GDM1 (cell line): Measurements from ENCODE around the gene RNF121.

ENCODE experiments used
- DNase-seq: peaks from one replicate; lab custom pipeline; 2025; lab: John Stamatoyannopoulos, UW

Gene RNF121

DNA sequence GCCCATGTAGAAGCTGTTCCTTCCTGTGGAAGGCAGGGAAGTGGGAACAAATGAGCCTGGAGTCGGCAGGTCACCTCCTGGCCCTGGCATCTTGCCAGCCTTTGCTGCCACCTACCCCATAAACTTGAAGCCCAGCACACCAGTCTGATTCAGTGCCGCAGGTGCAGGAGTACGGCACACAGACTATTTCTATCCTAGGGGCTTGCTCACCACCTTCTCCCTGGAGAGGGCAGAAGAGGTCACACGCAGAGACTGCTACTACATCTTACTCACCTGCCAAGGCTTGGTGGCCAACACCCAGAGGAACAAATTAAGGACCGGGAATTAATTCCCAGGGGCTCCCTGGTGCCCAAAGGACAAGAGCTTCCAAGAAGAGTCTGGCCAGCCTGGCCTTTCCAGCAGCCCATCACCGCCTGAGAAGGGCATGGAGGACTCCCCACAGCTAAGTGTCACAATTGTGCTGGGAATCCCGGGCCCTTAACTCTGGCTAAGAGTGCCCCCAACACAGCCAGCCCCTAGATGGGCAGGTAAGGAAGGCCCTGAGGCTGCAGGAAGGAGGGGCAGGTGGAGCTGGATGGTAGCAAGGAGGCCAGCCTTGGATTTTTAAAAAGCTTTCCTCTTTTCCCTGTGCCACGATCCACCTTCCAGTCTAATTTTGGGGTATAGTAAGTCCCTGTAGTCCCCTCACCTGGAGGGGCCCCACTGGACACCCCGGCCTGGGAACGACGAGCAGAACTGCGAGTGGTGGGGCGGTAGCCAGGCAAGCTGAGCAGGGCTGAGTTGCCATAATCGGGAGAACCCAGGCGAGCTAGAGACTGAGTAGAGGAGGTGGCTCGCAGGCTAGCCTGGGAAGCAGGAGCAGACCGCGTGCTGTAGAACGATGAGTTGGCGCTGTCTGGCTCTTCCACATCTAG lies 76.8 kb downstream of the RNF121 start:
- no peak for DNase-seq

DNA sequence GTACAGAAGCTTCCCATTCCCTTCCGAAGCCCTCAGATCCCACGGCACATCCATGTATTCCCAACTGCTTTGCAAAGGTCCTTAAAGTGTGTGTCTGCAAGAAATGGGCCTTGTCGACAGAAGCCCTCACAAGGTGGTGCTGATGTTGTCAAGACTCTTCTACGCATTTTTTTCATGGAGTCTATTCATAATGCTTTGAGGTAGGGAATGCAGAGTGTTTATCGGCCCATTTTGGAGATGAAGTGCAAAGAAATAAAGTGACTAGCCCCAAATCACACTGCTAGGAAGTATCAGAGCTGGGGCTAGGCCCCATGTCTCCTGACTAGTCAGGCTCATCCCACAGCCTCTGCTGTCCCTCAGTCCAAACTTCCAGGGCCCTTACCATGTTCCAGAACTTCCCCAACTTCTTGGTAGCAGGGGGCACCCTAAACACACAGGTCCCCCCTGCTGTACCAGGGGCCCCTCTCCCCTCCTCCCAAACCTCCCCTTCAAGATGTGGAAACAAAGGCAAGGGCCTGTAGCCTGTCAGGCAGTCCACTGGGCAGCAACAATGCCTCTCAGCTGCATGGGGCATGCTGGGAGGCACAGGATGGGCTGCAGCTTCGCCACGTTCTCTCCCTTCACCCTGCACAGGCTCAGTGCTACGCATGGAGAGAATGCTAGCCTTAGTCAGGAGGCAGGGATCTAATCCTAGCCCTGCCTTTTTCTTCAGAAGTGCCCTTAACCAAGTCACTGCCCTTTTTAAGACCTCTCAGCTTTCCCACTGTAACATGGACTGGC lies 77.7 kb downstream of the RNF121 start:
- no peak for DNase-seq

DNA sequence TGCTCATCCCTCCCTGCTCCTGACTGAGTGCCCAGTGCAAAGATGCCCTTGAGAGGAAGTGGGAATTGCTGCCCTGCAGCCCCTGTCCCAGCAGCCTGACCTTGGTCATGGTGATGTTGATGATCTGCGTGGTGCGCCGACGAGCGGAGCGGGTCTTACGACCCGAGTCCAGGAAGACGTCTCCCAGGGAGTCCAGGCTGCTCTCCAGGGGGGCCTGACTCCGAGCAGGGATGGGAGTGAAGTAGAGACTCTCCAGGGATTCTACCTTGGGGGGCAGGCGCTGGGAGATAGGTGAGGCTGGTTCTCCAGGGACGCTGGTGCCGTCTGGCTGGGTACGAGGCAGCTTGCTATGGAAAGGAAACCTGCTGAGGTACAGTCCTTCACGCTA lies 78.2 kb downstream of the RNF121 start:
- DNase-seq: no peak

DNA sequence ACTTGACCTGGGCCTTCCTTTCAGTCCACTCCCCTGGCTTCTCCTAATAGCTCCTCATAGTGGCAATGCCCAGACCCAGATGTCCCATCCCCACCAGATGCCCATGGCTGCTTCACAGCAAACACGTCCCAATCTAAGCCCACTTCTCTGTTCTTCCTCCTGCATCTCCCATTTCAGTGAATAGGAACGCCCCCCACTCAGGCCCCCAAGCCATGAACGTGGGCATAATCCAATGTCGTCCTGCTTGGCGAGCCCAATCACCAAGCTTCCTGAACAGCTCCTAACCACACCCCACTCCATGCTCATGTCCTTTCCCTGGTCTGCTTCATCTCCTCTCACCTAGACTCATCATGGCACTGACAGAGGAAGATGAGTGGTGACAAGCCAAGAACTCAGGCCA lies 78.7 kb downstream of the RNF121 start:
- no peak for DNase-seq

DNA sequence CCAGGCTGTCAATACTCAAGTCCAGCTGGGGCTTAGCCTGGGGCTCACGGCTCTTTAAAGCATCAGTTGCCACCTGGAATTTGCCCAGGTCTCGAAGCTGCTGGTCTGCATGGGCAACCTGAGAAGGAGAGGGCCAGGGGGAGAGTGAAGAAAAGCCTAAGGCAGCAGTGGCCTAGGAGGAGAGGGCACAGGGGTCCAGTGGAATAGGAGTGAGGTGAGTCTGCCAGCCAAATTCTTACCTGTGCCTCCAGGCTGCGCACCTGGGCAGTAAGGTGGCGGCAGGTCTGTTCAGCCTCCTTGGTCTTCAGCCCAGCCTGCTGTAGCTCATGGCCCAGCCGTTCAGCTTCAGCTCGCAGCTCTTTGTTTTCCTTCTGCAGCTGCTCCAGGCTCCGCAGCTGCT lies 79.9 kb downstream of the RNF121 start:
- DNase-seq: no peak

DNA sequence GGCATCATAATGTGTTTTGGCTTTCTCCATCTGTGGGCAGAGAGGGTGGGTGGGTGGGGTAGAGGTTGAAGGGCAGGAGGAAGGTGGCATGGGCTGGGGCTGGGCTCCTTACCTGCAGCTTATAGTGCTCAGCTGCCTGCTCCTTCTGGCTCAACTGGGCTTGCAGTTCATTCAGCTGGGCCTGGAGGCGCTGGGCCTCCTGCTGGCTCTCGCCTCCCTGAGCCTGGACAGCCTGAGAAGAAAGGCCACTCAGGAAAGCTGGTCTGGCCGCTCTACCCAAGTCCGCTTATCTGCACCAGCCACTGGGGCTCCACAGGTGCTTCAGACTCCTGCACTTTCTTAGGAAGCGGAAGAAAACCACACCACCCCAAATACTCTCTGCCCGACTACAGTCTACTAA lies 80.3 kb downstream of the RNF121 start:
- DNase-seq: no peak

DNA sequence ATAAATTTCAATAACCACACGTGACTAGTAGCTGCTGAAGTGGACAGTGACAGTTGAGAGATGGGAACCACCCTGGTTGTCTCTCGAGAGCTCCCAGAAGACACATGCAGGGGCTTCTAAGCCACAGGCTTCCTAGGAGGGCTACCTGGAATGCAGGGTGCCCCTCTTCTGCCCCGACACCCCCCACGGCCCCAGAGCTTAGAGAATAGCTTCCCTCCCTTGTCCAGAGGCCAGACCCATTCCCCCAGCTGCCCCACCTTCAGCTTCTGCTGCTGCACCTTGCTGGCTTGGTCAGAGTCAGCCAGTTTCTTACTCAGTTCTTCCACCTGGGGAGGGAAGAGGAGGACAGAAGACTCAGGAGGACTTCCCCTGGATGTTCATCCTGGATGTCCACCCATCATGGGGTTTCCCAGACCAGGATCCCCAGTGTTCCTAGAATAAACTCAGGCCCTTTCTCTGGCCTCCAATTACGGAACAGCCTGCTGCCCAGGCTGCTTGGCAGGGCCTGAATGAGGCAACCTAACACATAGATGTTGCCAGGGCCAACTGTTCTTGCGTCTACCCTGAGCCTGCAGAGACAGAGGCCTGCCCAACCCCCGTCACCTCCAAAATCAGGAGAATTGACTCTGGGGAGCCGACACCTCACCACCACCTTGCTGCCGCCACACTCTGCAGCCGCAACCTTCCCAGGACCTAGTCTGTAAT lies 81.8 kb downstream of the RNF121 start:
- DNase-seq: no peak

DNA sequence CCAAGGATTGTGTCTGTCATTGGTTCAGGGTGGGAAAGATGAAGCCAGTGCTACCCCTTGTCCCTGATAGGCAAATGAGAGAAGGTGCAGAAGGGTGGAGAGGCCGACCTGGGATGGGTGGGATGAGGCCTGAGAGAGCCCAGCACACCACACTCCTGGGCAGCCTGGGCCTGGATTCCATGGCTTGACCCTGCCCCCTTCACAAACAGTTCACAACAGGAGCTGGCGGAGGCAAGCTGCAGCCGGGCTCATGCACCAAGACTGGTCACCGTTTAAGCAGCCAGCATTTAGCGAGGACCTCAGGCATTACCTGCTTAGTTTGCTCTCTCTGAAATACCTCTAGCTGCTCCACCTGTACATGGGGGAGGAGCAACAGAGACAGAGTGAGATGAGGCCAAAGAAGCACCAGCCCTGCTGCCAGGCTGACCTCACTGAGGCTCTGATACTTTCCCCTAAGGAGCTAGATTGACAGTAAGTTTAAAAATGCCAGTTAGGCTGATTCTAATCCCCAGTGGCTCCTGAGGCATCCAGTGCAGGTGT lies 83.3 kb downstream of the RNF121 start:
- DNase-seq: no peak

DNA sequence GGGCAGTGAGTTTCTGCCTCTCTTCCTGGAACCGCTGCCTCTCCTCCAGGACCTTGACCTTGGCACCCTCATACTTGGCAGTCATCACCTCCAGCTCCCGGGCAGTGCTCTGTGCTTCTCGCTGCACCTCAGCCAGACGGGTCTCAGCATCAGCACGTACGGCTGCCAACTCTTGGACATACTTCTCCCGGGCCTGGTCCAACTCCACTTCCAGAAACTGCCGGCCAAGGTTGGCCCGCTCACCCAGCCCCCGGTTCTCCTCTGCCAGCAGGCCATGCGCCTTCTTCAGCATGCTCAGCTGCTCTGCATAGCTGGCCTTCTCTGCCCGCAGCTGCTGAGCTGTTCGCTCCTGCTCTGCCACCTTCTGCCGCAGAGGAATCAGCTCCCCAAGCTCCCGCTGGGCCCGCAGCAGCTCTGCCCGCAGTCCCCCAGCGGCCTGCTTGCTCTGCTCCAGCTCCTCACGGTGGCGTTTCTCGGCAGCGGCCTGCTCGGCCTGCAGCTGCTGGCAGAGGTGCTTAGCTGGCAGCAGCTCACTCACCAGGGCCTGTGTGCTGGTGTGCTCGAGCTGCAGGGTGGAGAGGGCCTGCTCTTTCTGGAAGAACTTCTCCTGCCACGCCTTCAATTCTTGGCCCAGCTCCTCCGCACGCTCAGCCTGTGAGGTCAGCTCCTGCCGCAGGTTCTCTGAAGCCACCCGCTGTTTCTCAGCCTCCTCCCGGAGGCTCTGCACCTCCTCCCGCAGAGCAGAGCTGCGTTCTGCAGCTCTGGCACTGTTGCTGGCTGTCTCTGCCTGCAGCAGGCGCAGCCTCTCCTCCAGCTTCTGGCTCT lies 84.3 kb downstream of the RNF121 start:
- no peak for DNase-seq

DNA sequence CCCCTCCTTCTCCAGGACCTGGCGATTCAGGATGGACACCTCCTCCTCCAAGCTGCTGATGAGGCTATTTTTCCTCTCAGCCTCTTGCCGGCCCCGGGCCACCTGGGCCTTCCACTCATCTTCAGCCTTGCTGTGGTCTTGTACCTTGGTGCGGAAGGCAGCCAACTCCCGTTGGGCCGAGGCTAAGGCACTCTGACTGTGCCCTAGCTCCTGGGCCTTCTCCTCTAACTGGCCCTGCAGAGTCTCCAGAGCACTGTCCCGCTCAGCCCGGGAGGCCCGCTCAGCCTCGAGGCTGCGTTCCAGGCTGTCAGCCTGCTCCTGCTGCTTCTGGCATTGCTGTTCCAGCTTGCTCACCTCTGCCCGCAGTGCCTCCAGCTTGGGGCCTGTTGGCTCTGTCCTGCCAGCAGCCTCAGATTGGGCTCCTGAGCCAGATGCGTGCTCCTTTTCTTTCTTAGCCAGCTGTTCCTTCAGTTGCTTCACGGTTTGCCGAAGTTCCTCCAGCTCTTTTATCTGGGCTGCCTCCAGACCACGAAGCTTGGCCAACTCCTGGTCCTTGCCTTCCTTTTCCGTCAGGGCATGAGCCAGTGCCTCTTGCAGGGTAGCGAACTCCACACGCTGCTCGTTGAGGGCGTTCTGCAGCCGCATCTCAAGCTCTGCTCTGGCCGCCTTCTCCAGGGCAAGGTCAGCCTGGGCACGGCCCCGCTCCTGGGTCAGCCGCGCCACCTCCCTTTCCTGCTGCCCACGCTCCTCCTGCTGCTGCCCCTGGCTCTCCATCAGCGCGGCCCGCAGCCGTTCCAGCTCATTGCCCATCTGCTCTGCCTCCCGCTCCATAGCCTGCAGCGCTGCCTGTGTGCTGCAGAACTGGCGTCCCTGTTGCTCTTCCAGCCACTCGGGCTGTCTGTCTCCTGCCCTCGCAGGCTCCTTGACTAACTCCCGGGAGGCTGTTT lies 85.2 kb downstream of the RNF121 start:
- no peak for DNase-seq

DNA sequence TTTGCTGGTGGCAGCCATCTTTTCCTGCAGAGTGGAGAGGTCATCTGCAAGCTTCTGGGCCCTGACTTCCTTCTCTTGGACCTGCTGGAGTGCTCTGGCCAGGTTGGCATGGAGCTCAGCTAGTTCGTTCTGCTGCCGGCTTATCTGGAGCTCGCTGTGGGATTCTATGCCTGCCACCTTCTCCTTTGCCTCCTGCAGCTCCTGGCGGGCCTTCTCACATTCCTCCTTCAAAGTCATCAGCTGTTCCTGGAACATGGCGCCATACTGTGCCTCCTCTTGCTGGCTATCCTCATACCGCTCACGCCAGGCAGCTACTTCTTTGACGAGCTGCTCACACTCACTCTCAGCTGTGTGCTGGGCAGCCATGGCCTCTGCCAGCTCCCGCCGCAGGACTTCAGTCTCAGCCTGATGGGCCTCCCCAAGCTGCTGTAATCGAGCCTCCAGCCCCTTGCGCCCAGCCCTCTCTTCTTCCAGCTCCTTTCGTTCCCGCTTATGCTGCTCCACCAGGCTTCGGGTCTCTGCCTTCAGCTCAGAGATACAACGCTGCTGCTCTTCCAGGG lies 86.0 kb downstream of the RNF121 start:
- no peak for DNase-seq

DNA sequence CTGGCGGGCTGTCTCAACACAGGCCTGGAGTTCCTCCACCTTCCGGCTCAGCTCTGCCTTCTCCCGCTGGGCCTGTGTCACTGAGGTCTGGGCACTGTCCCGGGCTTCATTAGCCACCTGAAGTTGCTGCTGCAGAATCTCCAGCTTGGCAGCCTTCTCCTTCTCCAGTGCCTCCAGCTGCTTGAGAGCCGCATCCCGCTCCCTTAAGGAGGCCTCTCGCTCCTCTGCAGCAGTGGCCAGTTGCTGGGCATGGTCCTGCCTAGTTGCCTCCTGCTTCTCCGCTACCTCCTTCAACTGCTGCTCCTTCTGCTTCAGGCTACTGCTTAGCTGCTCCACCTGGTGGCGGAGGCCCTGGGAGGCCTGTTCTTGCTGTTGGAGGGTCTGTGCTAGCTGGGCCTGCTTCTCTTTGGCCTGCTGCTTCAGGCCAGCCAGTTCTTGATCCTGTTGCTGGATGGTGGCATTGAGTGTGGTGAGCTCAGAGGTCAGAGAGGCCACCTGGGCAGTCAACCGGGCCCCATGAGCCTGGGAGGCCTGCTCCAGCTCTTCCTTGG lies 86.7 kb downstream of the RNF121 start:
- no peak for DNase-seq

DNA sequence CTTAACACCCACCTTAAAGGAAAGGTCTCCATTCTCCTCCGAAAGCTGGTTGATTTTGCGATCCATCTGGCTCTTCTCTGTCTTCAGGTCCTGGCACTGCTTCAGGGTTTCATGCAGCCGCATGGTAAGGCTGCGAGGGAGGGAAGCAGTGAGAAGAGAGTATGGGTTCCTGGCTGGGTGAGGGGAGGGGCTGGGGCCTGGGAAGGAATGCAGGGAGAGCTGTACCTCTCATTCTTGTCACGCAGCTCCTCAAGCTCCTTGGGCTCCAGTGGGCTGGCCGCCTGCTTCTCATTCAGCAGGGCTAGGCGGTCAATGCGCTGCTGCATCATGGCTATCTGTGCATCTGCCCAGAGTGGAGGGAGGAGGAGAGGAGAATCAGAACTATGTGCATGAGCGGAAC lies 89.3 kb downstream of the RNF121 start:
- no peak for DNase-seq

DNA sequence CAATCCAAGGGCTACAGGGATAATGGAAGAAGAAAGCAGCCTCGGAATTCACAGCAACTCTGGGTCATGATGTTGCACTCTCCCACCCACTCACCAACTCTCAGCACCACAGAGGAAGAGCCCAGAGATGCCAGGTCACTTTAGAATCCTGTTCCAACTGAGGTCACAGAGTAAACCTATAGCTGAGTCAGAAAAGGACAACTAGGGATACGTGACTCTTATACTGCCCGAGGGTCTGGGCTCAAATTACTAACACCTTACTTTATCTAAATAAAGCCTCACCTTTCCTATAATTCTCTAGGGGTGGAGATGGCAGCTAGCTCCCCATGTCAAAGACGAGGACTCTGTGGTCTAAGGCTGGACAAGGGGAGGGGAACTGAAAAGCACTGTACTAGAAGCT lies 94.5 kb downstream of the RNF121 start:
- no peak for DNase-seq

DNA sequence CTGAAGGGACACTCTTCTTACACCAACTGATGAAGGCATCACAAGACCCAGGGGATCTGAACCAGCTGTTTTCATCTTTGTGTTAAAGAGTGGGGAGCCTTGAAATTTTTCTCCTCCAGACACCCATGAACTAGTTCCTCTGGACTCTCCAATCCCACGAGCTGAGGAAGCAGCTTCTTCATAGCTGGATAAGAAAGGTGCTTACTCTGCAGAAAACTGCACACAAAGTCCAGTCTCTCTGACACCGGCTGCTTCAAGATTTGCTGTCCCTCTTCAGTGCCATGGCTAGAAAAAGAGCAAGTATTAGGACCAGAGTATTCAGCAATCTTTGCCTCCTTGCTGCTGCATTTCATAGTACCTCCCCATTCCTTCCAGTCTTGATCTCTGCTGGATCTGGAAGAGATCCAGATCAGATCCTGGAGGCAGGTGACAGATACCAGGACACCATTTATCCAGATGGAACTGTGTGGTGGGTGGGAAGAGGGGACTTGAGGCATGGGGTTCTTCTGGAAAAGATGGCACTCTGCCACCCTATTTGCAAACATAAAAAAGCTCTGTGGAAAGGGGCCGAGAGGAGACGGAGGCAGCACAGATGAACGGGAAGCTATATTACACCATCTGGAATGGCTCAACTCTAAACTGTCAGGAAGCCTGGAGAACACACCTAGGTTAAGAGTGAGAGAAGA lies 95.4 kb downstream of the RNF121 start:
- no peak for DNase-seq

DNA sequence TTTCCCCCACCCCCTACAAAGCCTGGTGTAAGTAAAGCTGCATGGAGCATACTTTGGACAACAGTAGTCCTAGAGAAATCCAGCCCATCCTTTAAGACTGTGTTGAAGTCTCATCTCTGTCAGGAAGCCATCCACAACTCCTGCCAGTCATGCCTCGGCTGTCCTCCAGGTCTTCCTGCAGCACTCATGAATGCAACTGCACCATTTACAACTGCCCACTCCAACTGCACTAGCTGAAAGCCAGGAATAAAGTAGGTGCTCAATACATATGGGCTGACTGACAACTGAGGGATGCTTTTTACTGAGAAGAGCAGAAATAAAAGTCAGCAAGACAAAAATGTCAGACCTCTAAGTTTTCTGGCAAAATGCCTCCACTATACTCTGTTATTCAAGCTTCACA lies 97.2 kb downstream of the RNF121 start:
- no peak for DNase-seq

DNA sequence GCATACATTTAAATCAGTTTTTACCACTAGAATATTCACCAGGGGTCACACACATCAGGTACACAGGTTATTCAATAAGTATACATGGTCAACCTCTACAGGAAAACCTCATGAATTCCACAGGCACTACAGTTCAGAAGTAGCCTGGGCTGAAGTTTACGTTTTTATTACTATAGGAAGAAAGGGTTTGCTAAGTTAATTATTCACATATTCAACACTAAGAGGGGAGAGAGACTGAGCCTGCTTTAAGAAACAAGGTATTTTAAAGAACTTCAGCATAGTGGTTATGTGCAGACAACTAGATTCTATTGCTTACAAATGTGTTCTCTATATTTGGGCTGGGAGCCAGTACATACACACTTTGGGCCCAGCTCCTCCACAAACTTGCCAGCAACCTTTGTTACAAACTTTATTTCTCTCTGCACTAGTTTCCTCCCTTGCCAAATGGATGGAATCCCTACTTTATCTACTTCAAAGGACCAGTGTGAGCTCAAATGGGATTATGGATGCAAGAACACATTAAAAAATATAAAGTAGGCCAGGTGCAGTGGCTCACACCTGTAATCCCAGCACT lies 101.7 kb downstream of the RNF121 start:
- no peak for DNase-seq

DNA sequence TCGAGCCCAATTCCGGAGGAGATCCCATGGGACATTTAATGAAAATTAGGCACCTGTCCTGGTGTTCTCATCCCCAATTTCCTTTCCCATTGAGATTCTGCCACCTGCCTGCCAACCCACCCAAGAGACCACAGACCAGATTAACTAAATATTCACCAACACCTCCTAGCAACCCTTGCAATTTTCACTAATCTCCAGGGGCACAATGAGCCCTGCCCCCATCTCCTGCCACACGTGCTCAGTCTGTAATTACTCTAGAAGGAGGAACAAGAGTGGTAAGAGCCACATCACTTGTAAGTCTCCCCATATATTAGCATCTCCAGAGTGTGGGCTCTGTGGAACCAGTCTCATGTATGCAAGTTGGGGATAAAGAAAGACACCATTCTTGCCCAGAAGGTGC lies 107.8 kb downstream of the RNF121 start:
- DNase-seq: no peak
